ENCODE measurements around the gene APOL1. TPM values are rescaled to one million over a fixed set of nuclear protein-coding genes. Genes with fewer than 3 reads are reported as not detected.
A peak's percentile ranks its signal among the peaks of the same experiment; 100 is the strongest.

Gene APOL1
- total RNA-seq, 1 donor from 2014 or later, result 2.3 TPM

GRCh38 chr22:36234213-36234612 lies 18.7 kb upstream of the APOL1 start:
- Histone ChIP-seq H3K4me3 (ENCODE audit: low read depth, low read length) (no peak overlapping the region), H3K36me3 (ENCODE audit: control insufficient read depth, insufficient read depth, low read length) (no peaks in the 10 kb centered on the region), H3K27me3 (ENCODE audit: control insufficient read depth, insufficient read depth, low read length) (no peaks in the 10 kb centered on the region)
- no peak for DNase-seq (ENCODE audit: low read depth)
- no peak for TF ChIP-seq CTCF (IDR thresholded peaks at IDR 0.05; ENCODE audit: insufficient read depth, low read length, poor library complexity, severe bottlenecking)

- no peaks in the 10 kb centered on the region for H3K36me3 ChIP-seq (ENCODE audit: control insufficient read depth, insufficient read depth, low read length)
- no peak for TF ChIP-seq CTCF (IDR thresholded peaks at IDR 0.05; ENCODE audit: insufficient read depth, low read length, poor library complexity, severe bottlenecking)
- no peaks in the 10 kb centered on the region for H3K27me3 ChIP-seq (ENCODE audit: control insufficient read depth, insufficient read depth, low read length)
- no peak overlapping the region for H3K4me3 ChIP-seq (ENCODE audit: low read depth, low read length)
- no peak for DNase-seq (ENCODE audit: low read depth)
These were observed 18.0 kb upstream of the APOL1 start for GRCh38 chr22:36234919-36235318.

GRCh38 chr22:36235585-36235984 lies 17.3 kb upstream of the APOL1 start:
- no peak for TF ChIP-seq CTCF (IDR thresholded peaks at IDR 0.05; ENCODE audit: insufficient read depth, low read length, poor library complexity, severe bottlenecking)
- H3K27me3 ChIP-seq (ENCODE audit: control insufficient read depth, insufficient read depth, low read length), result no peaks in the 10 kb centered on the region
- H3K36me3 ChIP-seq (ENCODE audit: control insufficient read depth, insufficient read depth, low read length), result no peaks in the 10 kb centered on the region
- H3K4me3 ChIP-seq (ENCODE audit: low read depth, low read length), result no peak overlapping the region
- no peak for DNase-seq (ENCODE audit: low read depth)

- Histone ChIP-seq H3K36me3 (ENCODE audit: control insufficient read depth, insufficient read depth, low read length) (no peaks in the 10 kb centered on the region), H3K27me3 (ENCODE audit: control insufficient read depth, insufficient read depth, low read length) (no peaks in the 10 kb centered on the region), H3K4me3 (ENCODE audit: low read depth, low read length) (no peak overlapping the region)
- no peak for DNase-seq (ENCODE audit: low read depth)
- TF ChIP-seq CTCF (IDR thresholded peaks at IDR 0.05; ENCODE audit: insufficient read depth, low read length, poor library complexity, severe bottlenecking), result no peak
These were observed 16.3 kb upstream of the APOL1 start for GRCh38 chr22:36236388-36237319.

- Histone ChIP-seq H3K27me3 (ENCODE audit: control insufficient read depth, insufficient read depth, low read length) (no peaks in the 10 kb centered on the region), H3K4me3 (ENCODE audit: low read depth, low read length) (peak overlapping the region; percentile 45), H3K36me3 (ENCODE audit: control insufficient read depth, insufficient read depth, low read length) (no peaks in the 10 kb centered on the region)
- no peak for TF ChIP-seq CTCF (IDR thresholded peaks at IDR 0.05; ENCODE audit: insufficient read depth, low read length, poor library complexity, severe bottlenecking)
- DNase-seq (ENCODE audit: low read depth), result no peak
These were observed 15.2 kb upstream of the APOL1 start for GRCh38 chr22:36237462-36238372.

Data from kidney epithelial cell (primary cell).